ENCODE data around the gene SUMO1.

DNA sequence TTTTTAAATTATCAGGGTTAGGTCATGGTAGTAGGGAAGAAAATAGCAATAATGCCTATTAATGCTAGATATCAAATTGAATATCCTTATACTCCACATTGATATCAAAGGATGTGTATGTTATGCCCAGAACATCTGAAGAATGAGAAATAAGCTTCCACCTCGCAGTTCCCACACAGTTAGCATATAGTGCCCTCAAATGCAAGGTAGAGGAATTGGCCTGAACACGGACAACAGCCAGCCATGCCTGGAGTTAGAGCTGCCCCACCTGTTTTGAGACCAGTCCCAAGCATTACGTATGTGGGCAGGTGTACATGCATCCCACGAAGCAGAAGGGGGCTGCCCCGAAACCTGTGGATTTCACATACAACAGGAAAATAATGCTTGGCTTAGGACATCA is 79.6 kb downstream of the SUMO1 start:
- TF ChIP-seq POLR2A (IDR thresholded peaks at IDR 0.05) = no peak
- TF ChIP-seq, protein P1, sequence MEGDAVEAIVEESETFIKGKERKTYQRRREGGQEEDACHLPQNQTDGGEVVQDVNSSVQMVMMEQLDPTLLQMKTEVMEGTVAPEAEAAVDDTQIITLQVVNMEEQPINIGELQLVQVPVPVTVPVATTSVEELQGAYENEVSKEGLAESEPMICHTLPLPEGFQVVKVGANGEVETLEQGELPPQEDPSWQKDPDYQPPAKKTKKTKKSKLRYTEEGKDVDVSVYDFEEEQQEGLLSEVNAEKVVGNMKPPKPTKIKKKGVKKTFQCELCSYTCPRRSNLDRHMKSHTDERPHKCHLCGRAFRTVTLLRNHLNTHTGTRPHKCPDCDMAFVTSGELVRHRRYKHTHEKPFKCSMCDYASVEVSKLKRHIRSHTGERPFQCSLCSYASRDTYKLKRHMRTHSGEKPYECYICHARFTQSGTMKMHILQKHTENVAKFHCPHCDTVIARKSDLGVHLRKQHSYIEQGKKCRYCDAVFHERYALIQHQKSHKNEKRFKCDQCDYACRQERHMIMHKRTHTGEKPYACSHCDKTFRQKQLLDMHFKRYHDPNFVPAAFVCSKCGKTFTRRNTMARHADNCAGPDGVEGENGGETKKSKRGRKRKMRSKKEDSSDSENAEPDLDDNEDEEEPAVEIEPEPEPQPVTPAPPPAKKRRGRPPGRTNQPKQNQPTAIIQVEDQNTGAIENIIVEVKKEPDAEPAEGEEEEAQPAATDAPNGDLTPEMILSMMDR (IDR thresholded peaks at IDR 0.05) = peak in 1 of 3 donors; percentile 13

Data from breast epithelium (tissue), 3 donors.